ENCODE measurements around the gene SYT7. TPM values are rescaled to one million over a fixed set of nuclear protein-coding genes. Genes with fewer than 3 reads are reported as not detected.

SYT7 gene
- total and polyA plus RNA-seq, 2 of the 4 experiments (the other 2 are of a cell fraction), result under 0.01 to 0.19 TPM

- Histone ChIP-seq H3K4ac (ENCODE audit: low read depth, low read length) (no peak overlapping the region), H3K27ac (ENCODE audit: insufficient read depth, low read length) (no peak overlapping the region), H4K8ac (ENCODE audit: low read depth in 2 of 2, low read length in 2 of 2) (no peak overlapping the region), H3K14ac (replicated peaks; ENCODE audit: low read depth, low read length) (no peak overlapping the region), H3K4me1 (ENCODE audit: control insufficient read depth, insufficient read depth, low read length) (no peaks in the 10 kb centered on the region), H4K5ac (ENCODE audit: low read depth, low read length) (no peak overlapping the region), H3K23ac (ENCODE audit: low read depth, low read length) (no peak overlapping the region), H3K36me3 (ENCODE audit: control insufficient read depth, insufficient read depth, low read length) (no peaks in the 10 kb centered on the region), H3K27me3 (ENCODE audit: control insufficient read depth, insufficient read depth, low read length) (peaks cover 28% of the 10 kb centered on the region), H4K91ac (ENCODE audit: insufficient read depth, low read depth, low read length) (no peak overlapping the region), H3K18ac (ENCODE audit: low read depth, low read length) (no peak overlapping the region), H2AK5ac (ENCODE audit: low read depth, low read length) (no peak overlapping the region), H3K9ac (ENCODE audit: low read depth, low read length) (no peak overlapping the region), H4K20me1 (ENCODE audit: insufficient read depth, low read length) (peaks cover 7% of the 10 kb centered on the region; the same call in 1 of the 2 replicates), H3K56ac (ENCODE audit: extremely low read depth, insufficient read depth, low read length) (no peak overlapping the region), H2AK9ac (replicated peaks; ENCODE audit: low read depth, low read length, poor library complexity) (peak overlapping the region; percentile 52), H2BK15ac (ENCODE audit: low read depth, low read length) (no peak overlapping the region), H2BK120ac (ENCODE audit: low read depth, low read length) (no peak overlapping the region), H3K4me3 (ENCODE audit: insufficient read depth, low read depth, low read length) (no peak overlapping the region), H3K9me1 (ENCODE audit: insufficient read depth, low read length) (no peaks in the 10 kb centered on the region), H2BK20ac (ENCODE audit: low read depth, low read length) (no peak overlapping the region), H2BK5ac (ENCODE audit: low read depth, low read length, poor library complexity, severe bottlenecking) (no peak overlapping the region), H3K79me1 (ENCODE audit: low read depth in 1 of 2, low read length in 2 of 2) (no peaks in the 10 kb centered on the region), H3K9me3 (ENCODE audit: control insufficient read depth, insufficient read depth, low read length) (no peaks in the 10 kb centered on the region), H2AFZ (replicated peaks; ENCODE audit: low read length, poor library complexity) (peak overlapping the region; percentile 53), H3K4me2 (ENCODE audit: low read depth, low read length) (peak overlapping the region; percentile 66; the same call in 1 of the 2 replicates)
- in situ Hi-C loops (cut with MboI; ENCODE audit: low sequenced_read_pairs), result loop anchor here (5.0 kb wide), 1 partner anchor 40 kb away; no protein-coding TSS in a partner anchor
- peak; percentile 83 for ATAC-seq (ENCODE audit: low read depth)
- POLR2A ChIA-PET (ENCODE audit: unreplicated experiment), result no interaction called here
- intact Hi-C loops (cut with micrococcal nuclease), result loop anchor here (1.0 to 5.0 kb wide), 4 partner anchors 35 to 110 kb away; no protein-coding TSS in a partner anchor
- dilution Hi-C loops (cut with HindIII; ENCODE audit: low sequenced_read_pairs, unreplicated experiment), result no loop called here
- CTCF ChIA-PET, result interaction anchor here (0.6 to 3.0 kb wide), 22 partner anchors 8 to 120 kb away, joined by 3 to 26 read pairs (median 4); partner anchors contain the start of gene LRRC10B
- 14% methylated on average over 8 of the region's 23 CpGs; no CpG with 5 or more reads in 1 of the 2 experiments for WGBS, 2 experiments (ENCODE audit: extremely low coverage in 2 of 2, insufficient read length in 1 of 2)
- no TSS peak for BruUV-seq (replicated peaks)
- no peak for DNase-seq
- no peak for TF ChIP-seq ELK1 (IDR thresholded peaks at IDR 0.05; ENCODE audit: borderline replicate concordance, low read depth, low read length)
- TF ChIP-seq RAD21 (IDR thresholded peaks at IDR 0.05; ENCODE audit: low read length), result peak; percentile 84
- TF ChIP-seq MAFK (IDR thresholded peaks at IDR 0.05; ENCODE audit: low read depth, low read length), result no peak
- TF ChIP-seq CTCF (conservative IDR thresholded peaks at IDR 0.05; ENCODE audit: low read depth, low read length), result peak; percentile 84
- TF ChIP-seq MAZ (IDR thresholded peaks at IDR 0.05; ENCODE audit: borderline replicate concordance, low read depth, low read length), result no peak; the same call in 1 of the 2 replicates
- TF ChIP-seq CEBPB (IDR thresholded peaks at IDR 0.05; ENCODE audit: low read depth, low read length), result no peak
- no peak for TF ChIP-seq RCOR1 (IDR thresholded peaks at IDR 0.05; ENCODE audit: insufficient replicate concordance, low read length)
- TF ChIP-seq SMC3 (IDR thresholded peaks at IDR 0.05; ENCODE audit: low read depth, low read length), result peak; percentile 75
These were observed 64.0 kb downstream of the SYT7 start for GRCh38 chr11:61516675-61517572.

All from IMR-90 (cell line).